Erythroblast (primary cell): ENCODE measurements around the gene ANO6.

Source experiments
- GATA1 ChIP-seq: IDR thresholded peaks from 2 replicates; pipeline ENCODE4 v1.6.1; 2011; ENCODE audit warnings: low read depth, mild to moderate bottlenecking, control low read depth, low read length, moderate library complexity
- POLR2A ChIP-seq: IDR thresholded peaks from 2 replicates; pipeline ENCODE4 v1.6.1; 2011; ENCODE audit warnings: mild to moderate bottlenecking, low read length

DNA sequence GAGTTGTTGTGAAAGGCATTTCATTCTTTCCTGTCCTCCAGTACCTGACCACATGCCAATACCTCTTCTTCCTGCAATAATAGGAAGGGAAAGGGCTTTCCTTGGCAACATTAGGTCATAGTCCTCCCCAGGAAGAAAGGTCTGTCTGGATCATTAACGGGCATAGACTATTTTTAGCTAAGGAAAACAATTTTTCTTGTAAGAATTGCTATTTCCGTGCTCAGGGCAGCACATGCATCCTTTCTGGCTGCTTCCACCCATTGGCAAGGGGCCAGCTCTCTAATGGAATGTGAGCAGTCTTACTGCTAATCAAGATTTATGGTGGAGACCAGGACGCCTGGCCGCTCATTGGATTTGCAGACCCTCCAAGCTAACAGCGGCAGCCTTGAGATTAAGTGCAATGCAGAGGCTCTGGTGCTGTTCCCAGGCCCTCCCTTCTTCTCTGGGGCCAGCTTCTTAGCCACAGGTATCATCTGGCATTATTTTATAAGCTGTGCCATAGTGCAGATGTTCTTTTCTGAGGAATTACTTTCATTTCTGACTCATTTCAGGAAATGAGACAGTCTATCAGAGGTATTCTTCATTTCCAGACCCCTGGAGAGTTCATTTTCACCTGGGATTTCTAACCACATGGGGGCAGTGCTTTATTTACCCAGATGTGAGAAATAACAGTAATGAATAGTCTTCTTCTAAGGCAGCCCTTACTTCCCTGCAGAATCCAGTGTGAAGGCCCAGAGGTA, 52.9 kb downstream of the ANO6 start:
- no peak for TF ChIP-seq POLR2A
- no peak for TF ChIP-seq GATA1
